ENCODE data around the gene FCHSD2.

DNA sequence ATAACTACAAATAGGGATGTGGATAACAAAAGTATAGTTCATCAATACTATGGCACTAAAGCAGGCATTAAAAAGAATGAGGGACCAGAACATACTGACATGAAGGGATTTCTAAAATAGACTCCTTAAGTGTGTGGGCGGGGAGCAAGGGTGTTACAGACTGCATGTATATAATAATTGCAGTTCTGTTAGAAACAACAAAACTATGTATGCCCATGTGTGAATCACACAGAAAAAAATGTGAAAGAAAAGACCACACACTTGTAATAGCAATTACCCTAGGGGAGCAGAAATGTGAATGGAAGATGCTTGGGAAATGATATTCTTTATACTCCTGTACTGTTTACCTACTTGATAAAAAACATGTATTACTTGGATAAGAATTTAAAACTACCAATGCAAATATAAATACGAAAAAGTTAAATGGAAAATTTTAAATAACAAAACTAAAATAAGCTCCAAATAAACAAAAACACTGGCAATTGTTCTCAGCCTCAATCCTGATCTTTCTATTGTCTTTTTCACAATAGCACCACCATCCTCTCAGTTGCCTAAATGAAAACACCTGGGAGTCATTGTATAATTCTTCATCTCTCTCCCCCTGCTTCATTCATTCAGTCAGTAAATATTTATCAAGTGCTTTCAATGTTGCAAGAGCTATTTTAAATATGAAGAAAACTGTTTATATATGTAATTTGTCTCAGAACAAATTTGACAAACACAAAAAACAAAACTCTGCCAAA is 129.8 kb downstream of the FCHSD2 start:
- TF ChIP-seq CTCF (IDR thresholded peaks at IDR 0.05), result no peak
- no peak for TF ChIP-seq POLR2A (IDR thresholded peaks at IDR 0.05)

Measured in lower leg skin (tissue), 3 donors.